ENCODE measurements around the gene UBQLN3. TPM values are rescaled to one million over a fixed set of nuclear protein-coding genes. Genes with fewer than 3 reads are reported as not detected.
A peak's percentile ranks its signal among the peaks of the same experiment; 100 is the strongest.

UBQLN3 gene
- total and polyA plus RNA-seq, 2 experiments from 2014 or later = not detected

- H3K4me1 ChIP-seq (ENCODE audit: insufficient read depth) = no peaks in the 10 kb centered on the region
- H3K27ac ChIP-seq (ENCODE audit: low read depth) = no peak overlapping the region
- H3K9me3 Mint-ChIP-seq = no peaks in the 10 kb centered on the region
- no peaks in the 10 kb centered on the region for H3F3A ChIP-seq (replicated peaks; ENCODE audit: low read depth)
- no peaks in the 10 kb centered on the region for H3K27me3 ChIP-seq (ENCODE audit: insufficient read depth)
- DNase-seq (ENCODE audit: low spot score) (no peak), ATAC-seq (no peak)
- no peaks in the 10 kb centered on the region for H3K79me2 ChIP-seq (replicated peaks; ENCODE audit: insufficient read depth)
- H3K36me3 ChIP-seq (ENCODE audit: insufficient read depth) = no peaks in the 10 kb centered on the region
- H3K27ac Mint-ChIP-seq = no peak overlapping the region
- H3K4me3 Mint-ChIP-seq = no peak overlapping the region
- peaks cover 8% of the 10 kb centered on the region for H3K27me3 Mint-ChIP-seq (ENCODE audit: insufficient read depth, low read depth, poor library complexity)
- no peaks in the 10 kb centered on the region for H3K36me3 Mint-ChIP-seq (ENCODE audit: low read depth)
- TF ChIP-seq ETS1 (IDR thresholded peaks at IDR 0.05) = no peak
- no peak for TF ChIP-seq ZNF114 (CRISPR knock-in tag; IDR thresholded peaks at IDR 0.05)
- no peak for TF ChIP-seq POLR2AphosphoS5 (IDR thresholded peaks at IDR 0.05; ENCODE audit: low read depth)
- TF ChIP-seq EZH2 (IDR thresholded peaks at IDR 0.05; ENCODE audit: low read depth, unreplicated experiment) = no peak
- no peak for TF ChIP-seq NANOG (IDR thresholded peaks at IDR 0.05; ENCODE audit: borderline replicate concordance)
- no peak for TF ChIP-seq CREB1 (CRISPR knock-in tag; IDR thresholded peaks at IDR 0.05; ENCODE audit: low read depth)
- TF ChIP-seq EZH2phosphoT487 (IDR thresholded peaks at IDR 0.05; ENCODE audit: unreplicated experiment) = no peak
- no peak for TF ChIP-seq JUNB (IDR thresholded peaks at IDR 0.05; ENCODE audit: unreplicated experiment)
- no peaks in the 10 kb centered on the region for H4K20me1 ChIP-seq (replicated peaks; ENCODE audit: insufficient read depth)
- no peak overlapping the region for H3K4me2 ChIP-seq
- H3K9me2 ChIP-seq (ENCODE audit: insufficient read depth) = no peaks in the 10 kb centered on the region; the same call in 1 of the 2 replicates
- H3K4me1 Mint-ChIP-seq = peaks cover under 1% of the 10 kb centered on the region; the same call in 2 of the 3 replicates
- H3K4me3 ChIP-seq = no peak overlapping the region
- no peak overlapping the region for H2AFZ ChIP-seq
Measured at GRCh38 chr11:5507933-5508305, 1.8 kb downstream of the UBQLN3 start.

DNA sequence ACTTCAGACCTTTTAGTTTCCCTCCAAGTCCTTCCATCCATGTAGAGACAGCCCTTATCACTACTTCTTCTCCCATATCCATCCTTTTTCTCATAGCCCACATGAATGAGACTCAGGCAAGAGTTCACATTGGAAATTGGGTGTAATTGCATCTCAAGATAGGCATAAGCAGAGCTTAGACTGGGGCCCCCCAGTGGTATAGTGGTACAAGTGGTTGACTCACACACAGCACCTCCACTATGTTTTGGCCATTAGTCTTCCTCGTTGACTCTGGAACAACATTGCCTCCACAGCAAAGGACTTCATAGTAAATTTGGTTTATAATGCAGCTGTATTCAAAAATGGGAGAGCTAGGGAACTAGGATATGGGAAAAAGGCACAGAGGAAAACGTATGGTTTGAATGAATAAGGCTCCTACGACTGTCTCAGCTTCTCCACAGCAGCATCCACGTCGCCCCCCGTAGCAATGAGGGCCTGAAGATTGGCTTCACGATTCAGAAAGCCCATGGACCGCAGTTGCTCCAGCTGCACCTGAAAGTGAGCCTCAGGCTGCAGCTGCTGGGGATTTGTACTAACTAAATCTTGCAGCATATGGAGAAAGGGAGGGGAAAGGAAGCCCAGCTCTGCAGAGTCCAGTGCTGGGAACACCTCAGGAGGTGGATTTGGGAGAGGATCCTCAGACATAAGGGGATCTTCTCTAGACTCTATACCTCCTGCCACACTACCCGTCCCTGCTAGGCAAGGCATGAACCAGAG lies 2.4 kb downstream of the UBQLN3 start:
- Mint-ChIP-seq H3K27me3 (ENCODE audit: insufficient read depth, low read depth, poor library complexity) (peaks cover 8% of the 10 kb centered on the region), H3K9me3 (no peaks in the 10 kb centered on the region), H3K4me3 (no peak overlapping the region), H3K4me1 (no peaks in the 10 kb centered on the region), H3K36me3 (ENCODE audit: low read depth) (no peaks in the 10 kb centered on the region), H3K27ac (no peak overlapping the region)
- Histone ChIP-seq H3K4me2 (no peak overlapping the region), H3K27ac (ENCODE audit: low read depth) (no peak overlapping the region), H3K36me3 (ENCODE audit: insufficient read depth) (no peaks in the 10 kb centered on the region), H3K9me2 (ENCODE audit: insufficient read depth) (no peaks in the 10 kb centered on the region; the same call in 1 of the 2 replicates), H3F3A (replicated peaks; ENCODE audit: low read depth) (no peaks in the 10 kb centered on the region), H2AFZ (no peak overlapping the region), H4K20me1 (replicated peaks; ENCODE audit: insufficient read depth) (no peaks in the 10 kb centered on the region), H3K27me3 (ENCODE audit: insufficient read depth) (no peaks in the 10 kb centered on the region), H3K4me1 (ENCODE audit: insufficient read depth) (no peaks in the 10 kb centered on the region), H3K79me2 (replicated peaks; ENCODE audit: insufficient read depth) (no peaks in the 10 kb centered on the region), H3K4me3 (no peak overlapping the region)
- TF ChIP-seq, protein P1, sequence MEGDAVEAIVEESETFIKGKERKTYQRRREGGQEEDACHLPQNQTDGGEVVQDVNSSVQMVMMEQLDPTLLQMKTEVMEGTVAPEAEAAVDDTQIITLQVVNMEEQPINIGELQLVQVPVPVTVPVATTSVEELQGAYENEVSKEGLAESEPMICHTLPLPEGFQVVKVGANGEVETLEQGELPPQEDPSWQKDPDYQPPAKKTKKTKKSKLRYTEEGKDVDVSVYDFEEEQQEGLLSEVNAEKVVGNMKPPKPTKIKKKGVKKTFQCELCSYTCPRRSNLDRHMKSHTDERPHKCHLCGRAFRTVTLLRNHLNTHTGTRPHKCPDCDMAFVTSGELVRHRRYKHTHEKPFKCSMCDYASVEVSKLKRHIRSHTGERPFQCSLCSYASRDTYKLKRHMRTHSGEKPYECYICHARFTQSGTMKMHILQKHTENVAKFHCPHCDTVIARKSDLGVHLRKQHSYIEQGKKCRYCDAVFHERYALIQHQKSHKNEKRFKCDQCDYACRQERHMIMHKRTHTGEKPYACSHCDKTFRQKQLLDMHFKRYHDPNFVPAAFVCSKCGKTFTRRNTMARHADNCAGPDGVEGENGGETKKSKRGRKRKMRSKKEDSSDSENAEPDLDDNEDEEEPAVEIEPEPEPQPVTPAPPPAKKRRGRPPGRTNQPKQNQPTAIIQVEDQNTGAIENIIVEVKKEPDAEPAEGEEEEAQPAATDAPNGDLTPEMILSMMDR (conservative IDR thresholded peaks at IDR 0.05; ENCODE audit: low read depth in 2 of 2) = peak in 1 of 2 experiments; percentile 21; a peak in 2 of 4 replicates
- TF ChIP-seq ZNF114 (CRISPR knock-in tag; IDR thresholded peaks at IDR 0.05) = no peak
- DNase-seq (ENCODE audit: low spot score) (peak; percentile 15), ATAC-seq (no peak)
